NCI-H2196 treated with DMSO at 0.1 percent for 48 hours (cell line): ENCODE results near the gene CLBA1.
A peak's percentile ranks its signal among the peaks of the same experiment; 100 is the strongest.
"Not testable (repeated sequence)": the region's sequence is repeated elsewhere in the genome, so short reads cannot be mapped to it uniquely, and the experiment has no call there.

Experiments used
- DNase-seq: peaks from one replicate; lab custom pipeline; 2025; ENCODE audit not compliant: unreplicated experiment; lab: John Stamatoyannopoulos, UW

CLBA1 gene

DNA sequence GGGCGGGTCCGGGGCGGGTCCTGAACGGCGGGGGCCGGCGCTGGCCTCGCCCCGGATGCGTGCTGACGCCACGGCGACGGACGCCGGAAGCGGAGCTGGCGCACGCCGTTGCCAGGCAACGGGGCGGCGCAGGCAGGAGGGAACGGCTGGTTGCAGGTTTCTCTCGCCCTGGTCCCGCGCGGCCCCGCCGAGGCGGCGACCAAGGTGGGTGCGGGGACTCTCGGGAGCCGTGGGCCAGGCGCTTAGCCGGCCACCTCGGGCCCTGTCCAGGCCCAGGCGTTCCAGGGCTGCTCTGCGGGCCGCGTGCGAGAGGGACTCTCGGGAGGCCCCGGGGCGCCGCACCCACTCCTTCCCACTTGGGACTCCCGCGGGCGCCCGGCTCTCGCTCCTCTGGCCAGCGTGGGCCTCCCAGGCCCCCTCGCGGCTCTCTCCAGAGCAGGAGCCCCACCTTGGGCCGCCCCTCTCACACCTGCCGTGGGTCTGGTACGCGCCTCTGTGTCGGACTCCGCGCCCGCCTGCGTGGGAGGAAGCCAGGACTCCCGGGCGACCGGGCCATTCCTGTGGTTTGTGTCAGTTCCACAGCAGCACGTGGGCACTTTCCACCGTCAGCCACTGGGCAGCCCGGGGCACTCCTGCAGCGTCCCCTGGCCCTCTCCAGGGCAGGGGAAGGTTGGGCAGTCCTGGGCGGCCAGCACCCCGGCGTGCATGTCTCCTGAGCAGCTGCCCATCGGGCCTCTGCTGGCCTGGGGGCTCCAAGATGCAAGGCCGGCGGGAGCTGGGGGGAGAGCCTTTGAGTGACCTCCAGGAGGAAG, at the start of gene CLBA1:
Gene CLBA1, plus strand, starts transcription at position 114 of the 812 bp plus-strand sequence. Its CDS starts 644 bp downstream, at position 758.
- DNase-seq = peak; percentile 32

- DNase-seq = no peak
These were observed 49.6 kb upstream of the CLBA1 start for GRCh38 chr14:104935955-104936354.

DNA sequence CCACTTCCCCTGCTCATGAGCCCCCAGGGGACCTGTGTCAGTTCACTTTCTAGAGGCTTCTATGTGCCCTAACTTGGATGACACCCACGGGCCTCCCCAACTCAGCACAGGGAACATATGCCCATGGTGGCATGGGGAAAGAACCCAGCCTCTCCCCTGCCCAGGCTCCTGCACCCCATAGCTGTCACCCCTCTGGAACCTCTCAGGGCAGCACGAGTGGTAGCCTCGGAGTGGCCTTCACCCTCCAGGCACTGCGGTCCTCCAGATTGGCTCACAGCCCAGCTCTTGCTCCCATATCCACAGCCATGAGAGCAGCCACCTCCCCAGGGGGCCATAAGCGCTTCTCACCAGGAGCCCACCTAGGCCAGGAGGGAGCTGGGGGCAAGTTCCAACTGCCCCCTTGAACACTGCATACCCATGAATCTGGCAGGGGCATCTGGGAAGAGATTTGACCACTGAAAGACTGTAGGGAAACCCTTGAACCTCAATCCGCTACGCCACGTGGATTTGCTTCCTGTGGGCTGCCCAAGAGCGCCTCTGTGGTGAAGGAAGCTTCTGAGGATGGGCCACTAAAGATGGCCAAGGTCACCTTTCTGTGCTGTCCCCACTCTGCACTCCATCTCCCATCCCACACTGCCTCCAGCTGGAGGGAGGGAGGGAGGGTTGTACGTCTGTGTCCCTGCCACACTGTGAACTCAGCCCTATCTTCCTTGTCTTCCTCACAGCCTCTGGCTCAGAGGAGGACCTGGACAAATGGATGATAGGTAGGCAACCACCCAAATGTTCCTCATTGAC, 49.0 kb upstream of the CLBA1 start:
- DNase-seq = no peak

DNA sequence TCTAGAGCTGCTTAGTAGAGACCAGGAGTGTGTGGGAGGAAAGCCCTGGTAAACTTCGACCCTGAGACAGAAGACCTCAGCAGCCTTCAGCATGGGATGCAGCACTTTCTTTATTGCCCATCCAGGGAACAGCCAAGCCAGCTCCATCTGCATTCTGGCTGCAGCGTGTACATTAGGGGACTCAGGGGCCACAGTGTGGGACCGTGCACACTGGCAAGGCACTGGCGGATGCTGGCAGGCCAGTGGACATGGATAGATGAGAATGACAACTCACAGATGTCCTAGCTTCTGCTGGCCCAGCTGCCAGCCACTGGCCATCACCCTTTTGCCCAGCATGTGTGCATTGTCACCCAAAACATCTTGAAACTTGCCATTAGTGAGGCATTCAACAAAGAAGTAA, 48.4 kb upstream of the CLBA1 start:
- DNase-seq = no peak

DNA sequence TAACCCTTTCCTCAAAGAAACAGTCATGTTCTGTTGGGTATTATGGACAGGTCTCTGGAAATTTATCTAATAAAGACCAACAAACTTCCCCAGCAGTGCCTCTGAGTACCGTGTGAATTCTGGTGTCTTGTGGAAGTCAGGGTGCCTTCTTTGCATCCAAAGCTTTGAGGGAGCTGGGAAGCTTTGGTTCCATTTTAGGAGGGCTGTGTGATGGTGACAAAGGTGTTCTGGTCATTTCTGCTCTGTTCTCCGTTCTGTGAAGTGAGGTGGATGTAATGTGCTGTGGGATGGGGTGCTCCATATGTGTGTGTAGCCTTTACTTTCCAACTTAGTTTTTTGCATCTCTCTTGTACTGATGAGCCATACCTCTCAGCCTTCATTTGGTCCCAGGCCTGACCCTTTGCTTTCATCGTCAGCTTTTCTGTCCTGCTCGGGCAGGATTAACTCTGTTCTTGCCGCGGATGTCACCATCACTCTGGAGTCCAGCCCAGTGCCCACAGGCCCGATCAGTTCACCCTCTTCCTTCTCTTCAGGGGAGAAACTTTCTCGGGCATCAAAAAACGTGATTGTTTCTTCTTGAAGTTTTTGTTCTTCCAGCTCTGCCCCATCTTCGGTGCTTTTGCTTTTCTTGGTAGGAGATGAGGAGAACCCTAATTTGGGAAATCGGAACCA, 47.8 kb upstream of the CLBA1 start:
- no peak for DNase-seq

DNA sequence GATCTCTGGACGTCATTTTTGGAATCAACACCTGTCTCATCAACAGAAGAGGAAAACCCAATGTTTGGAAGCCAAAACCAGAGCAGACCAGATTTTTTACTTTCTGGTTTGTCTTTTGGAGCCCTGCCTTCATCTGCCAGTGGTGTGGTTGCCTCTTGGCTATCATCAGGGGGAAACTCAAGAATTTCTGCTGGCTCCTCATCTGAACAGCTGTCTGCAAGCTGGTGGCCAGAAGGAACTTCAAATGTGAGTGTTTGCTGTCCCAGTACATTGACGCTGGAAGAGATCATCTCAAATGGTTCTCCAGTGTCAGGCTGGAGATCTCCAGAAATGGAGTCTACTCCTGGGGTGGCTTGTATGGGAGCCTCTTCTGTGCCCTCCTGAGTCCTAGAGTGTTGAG, 47.2 kb upstream of the CLBA1 start:
- no peak for DNase-seq

DNA sequence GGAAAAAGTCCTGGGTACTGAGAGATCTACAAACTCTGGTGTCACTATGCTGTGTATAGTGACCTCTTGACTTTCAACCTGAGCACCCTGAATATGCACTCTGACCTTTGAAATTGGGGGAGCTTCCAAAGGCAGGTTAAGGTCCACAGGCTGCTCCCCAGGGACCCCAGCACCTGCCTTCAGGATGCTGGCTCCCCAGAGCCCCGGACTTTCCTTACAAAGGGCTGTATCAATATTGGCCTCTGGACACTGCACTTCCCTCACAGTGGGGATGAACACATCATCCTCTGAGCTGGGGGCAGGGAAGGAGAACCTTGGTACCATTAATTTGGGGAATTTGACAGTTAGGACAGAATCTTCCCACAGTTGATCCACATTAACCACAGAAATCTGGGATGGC, 46.6 kb upstream of the CLBA1 start:
- DNase-seq = no peak

- DNase-seq = no peak
These were observed 45.8 kb upstream of the CLBA1 start for GRCh38 chr14:104939666-104940410.

GRCh38 chr14:104940526-104941150, 45.0 kb upstream of the CLBA1 start:
- no peak for DNase-seq

- DNase-seq = no peak
These were observed 43.9 kb upstream of the CLBA1 start for GRCh38 chr14:104941508-104942365.

DNA sequence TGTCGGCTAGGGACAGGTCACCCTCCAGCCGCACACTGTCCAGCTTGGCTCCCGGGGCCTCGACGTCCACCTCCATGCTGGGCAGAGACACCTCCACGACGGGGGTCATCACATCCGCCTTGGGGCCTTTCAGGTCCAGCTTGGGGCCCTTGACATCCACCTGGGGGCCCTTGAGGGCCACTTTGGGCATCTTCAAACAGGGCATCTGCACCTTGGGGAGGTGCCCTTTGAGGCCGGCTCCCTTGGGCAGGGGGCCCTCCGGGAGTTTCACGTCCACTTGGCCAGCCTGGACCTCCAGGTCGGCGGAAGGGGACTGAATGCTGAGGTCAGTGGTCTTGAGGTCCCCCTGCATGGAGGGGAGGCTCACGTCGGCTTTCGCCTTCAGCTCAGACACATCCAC, 43.0 kb upstream of the CLBA1 start:
- no peak for DNase-seq

- not testable (repeated sequence) for DNase-seq
These were observed 42.2 kb upstream of the CLBA1 start for GRCh38 chr14:104943216-104944015.

DNA sequence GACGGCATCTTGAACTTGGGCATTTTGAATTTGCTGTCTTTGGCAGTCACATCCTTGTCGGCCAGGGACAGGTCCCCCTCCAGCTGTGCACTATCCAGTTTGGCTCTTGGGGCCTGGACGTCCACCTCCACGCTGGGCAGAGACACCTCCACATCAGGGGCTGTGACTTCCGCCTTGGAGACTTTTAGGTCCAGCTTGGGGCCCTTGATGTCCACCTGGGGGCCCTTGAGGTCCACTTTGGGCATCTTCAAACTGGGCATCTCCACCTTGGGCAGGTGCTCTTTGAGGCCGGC, 41.6 kb upstream of the CLBA1 start:
- DNase-seq = not testable (repeated sequence)

DNA sequence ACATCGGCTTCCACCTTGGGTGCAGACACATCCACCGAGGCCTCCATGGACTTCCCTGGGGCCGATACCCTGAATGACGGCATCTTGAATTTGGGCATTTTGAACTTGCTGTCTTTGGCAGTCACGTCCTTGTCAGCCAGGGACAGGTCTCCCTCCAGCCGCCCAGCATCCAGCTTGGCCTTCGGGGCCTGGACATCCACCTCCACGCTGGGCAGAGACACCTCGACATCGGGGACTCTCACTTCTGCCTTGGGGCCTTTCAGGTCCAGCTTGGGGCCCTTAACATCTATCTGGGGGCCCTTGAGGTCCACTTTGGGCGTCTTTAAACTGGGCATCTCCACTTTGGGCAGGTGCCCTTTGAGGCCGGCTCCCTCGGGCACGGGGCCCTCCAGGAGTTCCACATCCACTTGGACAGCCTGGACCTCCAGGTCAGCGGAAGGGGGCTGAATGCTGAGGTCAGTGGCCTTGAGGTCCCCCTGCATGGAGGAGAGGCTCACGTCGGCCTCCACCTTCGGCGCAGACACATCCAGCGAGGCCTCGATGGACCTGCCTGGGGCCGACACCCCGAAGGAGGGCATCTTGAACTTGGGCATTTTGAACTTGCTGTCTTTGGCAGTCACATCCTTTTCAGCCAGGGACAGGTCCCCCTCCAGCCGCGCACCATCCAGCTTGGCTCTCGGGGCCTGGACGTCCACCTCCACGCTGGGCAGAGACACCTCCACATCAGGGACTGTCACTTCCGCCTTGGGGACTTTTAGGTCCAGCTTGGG, 41.0 kb upstream of the CLBA1 start:
- not testable (repeated sequence) for DNase-seq

DNA sequence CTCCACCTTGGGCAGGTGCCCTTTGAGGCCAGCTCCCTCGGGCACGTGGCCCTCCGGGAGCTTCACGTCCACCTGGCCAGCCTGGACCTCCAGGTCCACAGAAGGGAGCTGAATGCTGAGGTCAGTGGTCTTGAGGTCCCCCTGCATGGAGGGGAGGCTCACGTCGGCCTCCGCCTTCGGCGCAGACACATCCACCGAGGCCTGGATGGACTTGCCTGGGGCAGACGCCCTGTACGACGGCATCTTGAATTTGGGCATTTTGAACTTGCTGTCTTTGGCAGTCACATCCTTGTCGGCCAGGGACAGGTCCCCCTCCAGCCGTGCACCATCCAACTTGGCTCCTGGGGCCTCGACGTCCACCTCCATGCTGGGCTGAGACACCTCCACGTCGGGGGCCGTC, 40.3 kb upstream of the CLBA1 start:
- DNase-seq = not testable (repeated sequence)

DNA sequence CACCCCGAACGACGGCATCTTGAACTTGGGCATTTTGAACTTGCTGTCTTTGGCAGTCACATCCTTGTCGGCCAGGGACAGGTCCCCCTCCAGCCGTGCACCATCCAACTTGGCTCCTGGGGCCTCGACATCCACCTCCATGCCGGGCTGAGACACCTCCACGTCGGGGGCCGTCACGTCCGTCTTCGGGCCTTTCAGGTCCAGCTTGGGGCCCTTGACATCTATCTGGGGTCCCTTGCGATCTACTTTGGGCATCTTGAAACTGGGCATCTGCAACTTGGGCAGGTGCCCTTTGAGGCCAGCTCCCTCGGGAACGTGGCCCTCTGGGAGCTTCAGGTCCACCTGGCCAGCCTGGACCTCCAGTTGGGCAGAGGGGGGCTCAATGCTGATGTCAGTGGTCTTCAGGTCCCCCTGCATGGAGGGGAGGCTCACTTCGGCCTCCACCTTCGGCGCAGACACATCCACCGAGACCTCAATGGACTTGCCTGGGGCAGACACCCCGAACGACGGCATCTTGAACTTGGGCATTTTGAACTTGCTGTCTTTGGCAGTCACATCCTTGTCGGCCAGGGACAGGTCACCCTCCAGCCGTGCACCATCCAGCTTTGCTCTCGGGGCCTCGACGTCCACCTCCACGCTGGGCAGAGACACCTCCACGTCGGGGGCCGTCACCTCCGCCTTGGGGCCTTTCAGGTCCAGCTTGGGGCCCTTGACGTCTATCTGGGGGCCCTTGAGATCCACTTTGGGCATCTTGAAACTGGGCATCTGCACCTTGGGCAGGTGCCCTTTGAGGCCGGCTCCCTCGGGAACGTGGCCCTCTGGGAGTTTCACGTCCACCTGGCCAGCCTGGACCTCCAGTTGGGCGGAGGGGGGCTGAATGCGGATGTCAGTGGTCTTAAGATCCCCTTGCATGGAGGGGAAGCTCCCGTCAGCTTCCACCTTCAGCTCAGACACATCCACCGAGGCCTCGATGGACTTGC, 39.3 kb upstream of the CLBA1 start:
- DNase-seq = not testable (repeated sequence)

DNA sequence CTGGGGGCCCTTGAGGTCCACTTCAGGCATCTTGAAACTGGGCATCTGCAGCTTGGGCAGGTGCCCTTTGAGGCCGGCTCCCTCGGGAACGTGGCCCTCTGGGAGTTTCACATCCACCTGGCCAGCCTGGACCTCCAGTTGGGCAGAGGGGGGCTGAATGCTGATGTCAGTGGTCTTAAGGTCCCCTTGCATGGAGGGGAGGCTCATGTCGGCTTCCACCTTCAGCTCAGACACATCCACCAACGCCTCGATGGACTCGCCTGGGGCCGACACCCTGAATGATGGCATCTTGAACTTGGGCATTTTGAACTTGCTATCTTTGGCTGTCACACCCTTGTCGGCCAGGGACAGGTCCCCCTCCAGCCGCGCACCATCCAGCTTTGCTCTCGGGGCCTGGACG, 38.4 kb upstream of the CLBA1 start:
- DNase-seq = not testable (repeated sequence)
